Gastrocnemius medialis (tissue), 4 donors: ENCODE results near the gene ASPG. TPM values are rescaled to one million over a fixed set of nuclear protein-coding genes. Genes with fewer than 3 reads are reported as not detected.

ENCODE experiments used
- ATAC-seq, 2 donors: fragments of 150-250 bp; one replicate each; pipeline ENCODE4 v1.9.1; 2016
- DNase-seq, 2 donors: peaks; one replicate each; pipeline ENCODE4 v3.0.0-alpha.2; 2019
- H3K27ac ChIP-seq, 4 donors: fragments of 200-600 bp; sonication (generic); 1 replicate in 1 of 4; 2 replicates in 3 of 4; pipeline ENCODE4 v1.5.1; 2016 to 2018; ENCODE audit warnings: mild to moderate bottlenecking in 2 of 4, moderate library complexity in 1 of 4
- H3K27me3 ChIP-seq, 3 donors: fragments of 200-600 bp; sonication (generic) in 2 of 3; 1 replicate in 1 of 3; 2 replicates in 2 of 3; pipeline versions ENCODE4 v1.5.1 to v1.6.0; 2016 to 2019; ENCODE audit warnings: mild to moderate bottlenecking in 1 of 3, moderate library complexity in 1 of 3
- H3K36me3 ChIP-seq, 2 donors: fragments of 200-600 bp; sonication (generic) in 1 of 2; one replicate each; pipeline ENCODE4 v1.5.1; 2017 to 2018
- H3K4me1 ChIP-seq, 2 donors: fragments of 200-600 bp; sonication (generic) in 1 of 2; one replicate each; pipeline ENCODE4 v1.5.1; 2016 to 2017; ENCODE audit warnings: mild to moderate bottlenecking in 2 of 2
- H3K4me3 ChIP-seq, 4 donors: fragments of 200-600 bp; sonication (generic) in 3 of 4; 1 replicate in 1 of 4; 2 replicates in 3 of 4; pipeline ENCODE4 v1.5.1; 2016 to 2019; ENCODE audit warnings: mild to moderate bottlenecking in 2 of 4
- H3K9me3 ChIP-seq, 3 donors: fragments of 200-600 bp; sonication (generic) in 2 of 3; 1 replicate in 1 of 3; 2 replicates in 2 of 3; pipeline ENCODE4 v1.5.1; 2016 to 2019
- CTCF ChIP-seq, 5 experiments: fragments of 450-650 bp in 3 of 5; fragments of 200-600 bp in 2 of 5; sonication (generic) in 2 of 5; IDR thresholded peaks in 4 of 5; conservative IDR thresholded peaks in 1 of 5; 1 replicate in 4 of 5; 2 replicates in 1 of 5; pipeline ENCODE4 v1.5.1; 2016 to 2019; ENCODE audit warnings: antibody characterized with exemption in 5 of 5, mild to moderate bottlenecking in 3 of 5, moderate library complexity in 3 of 5
- POLR2A ChIP-seq, 2 donors: fragments of 450-650 bp; IDR thresholded peaks; one replicate each; pipeline ENCODE4 v1.6.1; 2017; ENCODE audit warnings: antibody characterized with exemption in 2 of 2, mild to moderate bottlenecking in 2 of 2, moderate library complexity in 2 of 2
- in situ Hi-C, 4 donors: fragments of 200-750 bp; cut with MboI; loops; one replicate each; pipeline versions ENCODE4 v1.15.0 to v1.8.0; 2017; ENCODE audit warnings: low sequenced_read_pairs in 4 of 4
- intact Hi-C: fragments of 100-400 bp; cut with DNase I; formaldehyde crosslinking; loops from one replicate; pipeline ENCODE4 v1.15.1; 2023; ENCODE audit warnings: low total_unique reads
- total RNA-seq, 4 donors: library from RNA; depleted of rRNA; stranded (reverse); fragments of >200 nt; gene quantifications; one replicate each; pipeline versions ENCODE4 v1.1.0 to v1.2.3, GENCODE V29; 2016

The ASPG gene
- total RNA-seq, 4 donors from 2014 or later: 0.20 TPM; not detected in 3

- H3K4me3 ChIP-seq: no peak overlapping the region
- H3K9me3 ChIP-seq: peaks cover 0 to 4% (median 0%) of the 10 kb centered on the region in 3 donors
- no peak overlapping the region for H3K27ac ChIP-seq
- peaks cover 0 to 4% of the 10 kb centered on the region in 2 donors for H3K4me1 ChIP-seq
- H3K36me3 ChIP-seq: no peaks in the 10 kb centered on the region
- intact Hi-C loops: loop anchor here (2.0 to 5.0 kb wide), 2 partner anchors 53 to 484 kb away; no protein-coding TSS in a partner anchor
- ATAC-seq (peak; percentile 84 to 89), DNase-seq (peak; percentile 55 to 71)
- peaks cover 0 to 9% (median 5%) of the 10 kb centered on the region in 3 donors for H3K27me3 ChIP-seq
- in situ Hi-C loops: no loop called here
- TF ChIP-seq CTCF (IDR thresholded peaks at IDR 0.05 in 4 of 5, conservative IDR thresholded peaks at IDR 0.05 in 1 of 5): peak; percentile 84 to 98 (median 92)
- no peak for TF ChIP-seq POLR2A (IDR thresholded peaks at IDR 0.05)
Measured at GRCh38 chr14:104078031-104078455, 7.5 kb upstream of the ASPG start.

- H3K4me1 ChIP-seq: peaks cover 0 to 4% of the 10 kb centered on the region in 2 donors
- no peak overlapping the region for H3K27ac ChIP-seq
- no peaks in the 10 kb centered on the region for H3K9me3 ChIP-seq
- in situ Hi-C loops: no loop called here
- intact Hi-C loops: no loop called here
- no peak for TF ChIP-seq POLR2A (IDR thresholded peaks at IDR 0.05)
- no peak for TF ChIP-seq CTCF (IDR thresholded peaks at IDR 0.05 in 4 of 5, conservative IDR thresholded peaks at IDR 0.05 in 1 of 5)
- DNase-seq (no peak), ATAC-seq (no peak)
- no peak overlapping the region for H3K4me3 ChIP-seq
- H3K36me3 ChIP-seq: no peaks in the 10 kb centered on the region
- peaks cover 0 to 6% (median 1%) of the 10 kb centered on the region in 3 donors for H3K27me3 ChIP-seq
Measured at GRCh38 chr14:104080376-104081260, 4.9 kb upstream of the ASPG start.

GRCh38 chr14:104081261-104081835 is 4.2 kb upstream of the ASPG start:
- TF ChIP-seq POLR2A (IDR thresholded peaks at IDR 0.05) (no peak), CTCF (IDR thresholded peaks at IDR 0.05 in 4 of 5, conservative IDR thresholded peaks at IDR 0.05 in 1 of 5) (no peak)
- intact Hi-C loops: no loop called here

GRCh38 chr14:104081951-104082464 is 3.5 kb upstream of the ASPG start:
- Histone ChIP-seq H3K4me1 (peaks cover 0 to 4% of the 10 kb centered on the region in 2 donors), H3K9me3 (no peaks in the 10 kb centered on the region), H3K36me3 (no peaks in the 10 kb centered on the region), H3K27me3 (peaks cover 3 to 18% (median 15%) of the 10 kb centered on the region in 3 donors), H3K4me3 (no peak overlapping the region), H3K27ac (no peak overlapping the region)
- ATAC-seq: no peak
- DNase-seq: no peak
- in situ Hi-C loops (no loop called here), intact Hi-C loops (no loop called here)
- TF ChIP-seq POLR2A (IDR thresholded peaks at IDR 0.05) (no peak), CTCF (IDR thresholded peaks at IDR 0.05 in 4 of 5, conservative IDR thresholded peaks at IDR 0.05 in 1 of 5) (no peak)

More at GRCh38 chr14:104081261-104081835, 4.2 kb upstream of the ASPG start:
- peaks cover 0 to 4% of the 10 kb centered on the region in 2 donors for H3K4me1 ChIP-seq
- in situ Hi-C loops: no loop called here
- no peaks in the 10 kb centered on the region for H3K36me3 ChIP-seq
- peaks cover 3 to 13% (median 9%) of the 10 kb centered on the region in 3 donors for H3K27me3 ChIP-seq
- no peak for ATAC-seq
- H3K4me3 ChIP-seq: no peak overlapping the region
- no peaks in the 10 kb centered on the region for H3K9me3 ChIP-seq
- no peak for DNase-seq
- H3K27ac ChIP-seq: no peak overlapping the region
